Spleen (tissue), 7 donors: Measurements from ENCODE around the gene ADORA3.

Experiments
- CTCF ChIP-seq, 11 experiments: fragments of 200-600 bp in 7 of 11; fragments of 450-650 bp in 4 of 11; sonication (generic) in 4 of 11; IDR thresholded peaks in 8 of 11; conservative IDR thresholded peaks in 3 of 11; 1 replicate in 7 of 11; 2 replicates in 4 of 11; pipeline versions ENCODE4 v1.4.0 to v1.8.0; 2016 to 2021; ENCODE audit warnings: antibody characterized with exemption in 11 of 11, inconsistent platforms in 4 of 11, mild to moderate bottlenecking in 1 of 11
- POLR2A ChIP-seq, 3 donors: fragments of 450-650 bp; IDR thresholded peaks; one replicate each; pipeline ENCODE4 v1.5.1; 2017; ENCODE audit warnings: antibody characterized with exemption in 3 of 3, mild to moderate bottlenecking in 1 of 3
- POLR2AphosphoS5 ChIP-seq, 3 donors: sonication (generic); formaldehyde crosslinking; IDR thresholded peaks; one replicate each; pipeline ENCODE4 v1.5.1; 2017; ENCODE audit warnings: antibody characterized with exemption in 3 of 3
- donor health status: DM: no; HTN: no; CAD: no; lungs with moderate emphysema.
- donor health status: DM: no; HTN: no; CAD: no.
- donor health status: DM: no; HTN: no; CAD: no.

GRCh38 chr1:111513410-111514020 lies 10.1 kb upstream of the ADORA3 start:
- TF ChIP-seq CTCF (IDR thresholded peaks at IDR 0.05 in 8 of 11, conservative IDR thresholded peaks at IDR 0.05 in 3 of 11) (no peak), POLR2A (IDR thresholded peaks at IDR 0.05) (no peak), POLR2AphosphoS5 (IDR thresholded peaks at IDR 0.05) (peak in 2 of 3 donors; percentile 45 to 46)
